AG04450 (cell line): ENCODE results near the gene EXOC4. TPM values are rescaled to one million over a fixed set of nuclear protein-coding genes. Genes with fewer than 3 reads are reported as not detected.

Source experiments
- CTCF ChIA-PET: fragments of 300-600, 350-600 bp; formaldehyde crosslinking; extraction: SDS; loops from one replicate; lab custom pipeline; 2022; ENCODE audit warnings: antibody characterized with exemption, inconsistent platforms; lab: Charles Lee
- POLR2A ChIA-PET: fragments of 350-600 bp; formaldehyde crosslinking; extraction: SDS; loops from one replicate; lab custom pipeline; 2021; ENCODE audit warnings: antibody characterized with exemption, inconsistent platforms; lab: Yijun Ruan, JAX
- DNase-seq: peaks from one replicate; pipeline ENCODE4 v3.0.0-alpha.2; 2011; ENCODE audit warnings: low read depth, low spot score
- H3K27ac ChIP-seq: one replicate; pipeline ENCODE4 v1.5.1; 2012; ENCODE audit warnings: low read depth, low read length, control low read depth
- H3K27me3 ChIP-seq: one replicate; pipeline ENCODE4 v1.6.0; 2012; ENCODE audit warnings: low read length; ENCODE audit not compliant: control insufficient read depth, insufficient read depth
- H3K4me3 ChIP-seq: 2 replicates; pipeline ENCODE4 v1.5.1; 2011; ENCODE audit warnings: mild to moderate bottlenecking, low read depth, low read length, control low read depth
- H3K9me3 ChIP-seq: 2 replicates; pipeline ENCODE4 v1.5.1; 2012; ENCODE audit warnings: low read length; ENCODE audit not compliant: control insufficient read depth, insufficient read depth
- CTCF ChIP-seq: IDR thresholded peaks from 2 replicates; pipeline ENCODE4 v1.5.1; 2011; ENCODE audit warnings: low read depth, low read length, control low read depth, inconsistent platforms
- polyA plus RNA-seq: library from polyadenylated mRNA; depleted of rRNA; stranded (reverse); fragments of >200 nt; gene quantifications from 2 replicates; pipeline ENCODE4 v1.2.3, GENCODE V29; 2011

Gene EXOC4
- polyA plus RNA-seq, 1 experiment, result 73.5 TPM

GRCh38 chr7:133497061-133497460 is 244.2 kb downstream of the EXOC4 start:
- no peaks in the 10 kb centered on the region for H3K9me3 ChIP-seq
- H3K27me3 ChIP-seq, result no peaks in the 10 kb centered on the region
- H3K27ac ChIP-seq, result no peak overlapping the region
- ChIA-PET POLR2A (interaction anchor here (0.7 kb wide), 1 partner anchor 91 kb away, joined by 3 read pairs; no protein-coding TSS in a partner anchor), CTCF (interaction anchor here (0.7 kb wide), 1 partner anchor 14 kb away, joined by 3 read pairs; no protein-coding TSS in a partner anchor)
- TF ChIP-seq CTCF, result no peak
- DNase-seq, result no peak
- no peak overlapping the region for H3K4me3 ChIP-seq

GRCh38 chr7:133501771-133502170 is 248.9 kb downstream of the EXOC4 start:
- no peaks in the 10 kb centered on the region for H3K9me3 ChIP-seq
- no peak overlapping the region for H3K4me3 ChIP-seq
- POLR2A ChIA-PET, result no interaction called here
- no peak for DNase-seq
- H3K27me3 ChIP-seq, result no peaks in the 10 kb centered on the region
- CTCF ChIA-PET, result interaction anchor here (1.5 kb wide), 1 partner anchor 67 kb away, joined by 3 read pairs; no protein-coding TSS in a partner anchor
- H3K27ac ChIP-seq, result no peak overlapping the region
- no peak for TF ChIP-seq CTCF

GRCh38 chr7:133502498-133502897 is 249.6 kb downstream of the EXOC4 start:
- H3K4me3 ChIP-seq, result no peak overlapping the region
- ChIA-PET CTCF (interaction anchor here (1.5 kb wide), 1 partner anchor 68 kb away, joined by 3 read pairs; no protein-coding TSS in a partner anchor), POLR2A (no interaction called here)
- no peak for TF ChIP-seq CTCF
- H3K27me3 ChIP-seq, result no peaks in the 10 kb centered on the region
- no peaks in the 10 kb centered on the region for H3K9me3 ChIP-seq
- no peak overlapping the region for H3K27ac ChIP-seq
- no peak for DNase-seq

DNA sequence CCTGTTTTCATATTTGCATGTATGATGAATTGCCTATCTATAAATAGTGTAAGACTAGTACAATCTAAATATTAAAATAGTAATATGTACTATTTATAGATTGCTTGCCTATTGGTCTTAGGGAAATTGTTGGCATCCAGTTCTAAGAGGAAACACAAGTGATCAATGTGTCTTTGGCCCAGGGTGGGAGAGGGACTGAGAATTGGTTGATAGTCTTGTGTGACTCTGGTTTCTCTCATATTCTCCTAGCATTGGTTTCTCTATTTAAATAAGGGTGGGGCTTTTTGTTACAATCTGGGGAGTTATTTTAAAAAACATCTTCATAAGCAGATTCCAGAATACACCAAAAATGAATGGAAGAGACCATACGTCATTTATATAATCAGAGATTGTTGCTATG is 250.1 kb downstream of the EXOC4 start:
- DNase-seq, result no peak
- POLR2A ChIA-PET, result no interaction called here
- TF ChIP-seq CTCF, result no peak
- no peaks in the 10 kb centered on the region for H3K27me3 ChIP-seq
- no peak overlapping the region for H3K27ac ChIP-seq
- no peak overlapping the region for H3K4me3 ChIP-seq
- CTCF ChIA-PET, result interaction anchor here (1.5 kb wide), 1 partner anchor 68 kb away, joined by 3 read pairs; no protein-coding TSS in a partner anchor
- no peaks in the 10 kb centered on the region for H3K9me3 ChIP-seq

- POLR2A ChIA-PET, result no interaction called here
- H3K9me3 ChIP-seq, result no peaks in the 10 kb centered on the region
- CTCF ChIA-PET, result no interaction called here
- H3K4me3 ChIP-seq, result no peak overlapping the region
- H3K27me3 ChIP-seq, result no peaks in the 10 kb centered on the region
- TF ChIP-seq CTCF, result no peak
- no peak for DNase-seq
- no peak overlapping the region for H3K27ac ChIP-seq
These were observed 251.9 kb downstream of the EXOC4 start for GRCh38 chr7:133504825-133505224.
